ENCODE results near the gene MTUS2.

Gene MTUS2

GRCh38 chr13:29239653-29240525, 419.8 kb downstream of the MTUS2 start:
- no peak for DNase-seq (ENCODE audit: low read depth)

GRCh38 chr13:29254626-29255370, 434.7 kb downstream of the MTUS2 start:
- no peak for DNase-seq (ENCODE audit: low read depth)

- DNase-seq (ENCODE audit: low read depth): no peak
These were observed 435.4 kb downstream of the MTUS2 start for GRCh38 chr13:29255567-29255966.

DNA sequence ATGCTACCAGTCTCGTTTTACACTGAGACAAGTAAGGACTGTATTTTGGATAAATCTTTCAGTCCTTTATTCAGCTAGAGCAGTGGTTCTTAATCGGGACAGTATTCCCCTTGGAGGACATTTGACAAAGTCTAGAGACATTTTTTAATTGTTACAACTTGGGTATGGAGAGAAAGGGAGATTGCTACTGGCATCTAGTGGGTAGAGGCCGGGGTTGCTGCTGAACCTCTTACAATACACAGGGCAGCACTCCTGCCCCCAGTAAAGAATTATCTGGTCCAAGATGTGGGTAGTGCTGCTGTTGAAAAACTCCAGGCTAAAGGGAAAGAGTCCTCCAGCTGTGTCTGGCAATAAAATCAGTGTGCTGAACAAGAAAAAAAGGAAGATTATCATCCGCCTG, 440.5 kb downstream of the MTUS2 start:
- peak; percentile 36 for DNase-seq (ENCODE audit: low read depth)

GRCh38 chr13:29266261-29266660, 446.1 kb downstream of the MTUS2 start:
- peak; percentile 9 for DNase-seq (ENCODE audit: low read depth)

DNA sequence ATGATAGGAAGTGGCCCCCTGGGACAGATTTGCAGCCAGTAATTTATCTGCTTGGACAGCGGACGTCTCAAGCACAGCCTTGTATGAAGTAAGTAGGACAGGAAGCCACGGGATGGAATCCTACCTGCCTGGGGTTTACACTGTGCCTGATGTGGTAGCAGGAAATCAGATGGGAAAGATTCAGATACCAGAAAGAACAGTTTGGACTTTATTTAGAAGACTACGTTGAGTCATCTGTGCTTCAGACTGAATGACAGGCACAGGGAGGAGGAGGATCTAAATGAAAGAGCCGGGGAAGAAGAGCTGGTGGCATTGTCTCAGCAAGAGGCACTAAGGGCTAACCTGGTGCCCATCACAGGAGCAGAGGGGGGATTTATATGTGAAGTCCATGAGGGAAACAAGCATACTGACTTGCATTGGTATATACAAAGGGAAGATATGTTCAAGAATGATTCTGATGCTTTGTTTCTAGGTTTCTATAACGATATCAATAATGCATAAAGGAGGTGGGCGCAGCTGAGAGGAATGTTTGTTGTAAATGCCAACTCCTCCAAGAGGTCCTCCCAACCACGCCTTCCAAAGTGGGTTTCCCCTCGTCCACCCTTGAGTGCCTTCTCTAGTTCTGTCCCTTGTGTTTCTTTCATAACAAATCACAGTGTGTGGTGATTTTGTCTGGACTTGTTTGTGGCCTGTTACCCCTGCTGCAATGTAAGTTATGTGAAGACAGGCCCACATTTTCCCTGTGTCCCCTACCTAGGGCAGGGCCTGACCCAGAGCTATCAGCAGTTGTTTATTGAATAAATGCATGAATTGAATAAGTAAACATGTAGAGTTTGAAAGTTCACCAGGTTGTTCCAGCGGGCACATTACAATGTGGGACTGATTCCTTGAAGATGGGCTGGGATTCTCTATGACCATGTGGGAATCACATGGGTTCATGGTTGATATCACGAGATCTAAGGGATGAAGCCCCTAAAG, 446.9 kb downstream of the MTUS2 start:
- no peak for DNase-seq (ENCODE audit: low read depth)

DNA sequence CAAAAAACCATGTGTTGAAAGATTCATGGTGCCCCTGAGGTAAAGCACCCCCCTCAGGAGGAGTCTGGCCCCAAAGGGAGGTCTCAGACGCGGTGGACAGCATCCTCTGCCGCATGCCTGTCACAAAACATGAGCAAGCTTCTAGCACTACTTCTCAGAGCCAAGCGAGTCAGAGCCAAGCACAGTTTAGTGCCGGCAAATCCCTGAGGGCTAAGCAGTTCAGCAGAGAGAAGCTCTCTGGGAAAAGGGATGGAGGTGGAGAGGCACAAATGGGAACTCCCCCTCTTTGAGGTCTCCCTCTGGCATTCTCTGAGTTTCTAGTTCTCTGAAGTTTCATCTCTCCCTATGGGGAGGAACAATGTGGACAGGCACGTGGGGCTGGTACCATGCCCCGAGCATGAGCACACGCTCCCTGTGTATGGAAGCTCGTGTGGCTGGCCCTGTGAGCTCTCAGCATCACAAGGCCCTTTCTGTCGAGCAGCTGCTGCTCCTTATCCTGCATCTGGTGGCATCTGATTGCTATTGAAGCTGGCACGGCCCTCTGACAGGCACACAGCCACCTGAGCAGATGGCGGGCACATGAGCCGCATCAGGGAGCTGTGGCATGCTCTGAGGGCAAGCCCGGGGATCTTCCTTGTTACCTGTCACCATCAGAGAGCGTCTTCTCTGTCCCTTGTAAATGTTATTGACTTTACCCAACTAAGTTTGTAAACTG, 450.3 kb downstream of the MTUS2 start:
- no peak for DNase-seq (ENCODE audit: low read depth)

DNA sequence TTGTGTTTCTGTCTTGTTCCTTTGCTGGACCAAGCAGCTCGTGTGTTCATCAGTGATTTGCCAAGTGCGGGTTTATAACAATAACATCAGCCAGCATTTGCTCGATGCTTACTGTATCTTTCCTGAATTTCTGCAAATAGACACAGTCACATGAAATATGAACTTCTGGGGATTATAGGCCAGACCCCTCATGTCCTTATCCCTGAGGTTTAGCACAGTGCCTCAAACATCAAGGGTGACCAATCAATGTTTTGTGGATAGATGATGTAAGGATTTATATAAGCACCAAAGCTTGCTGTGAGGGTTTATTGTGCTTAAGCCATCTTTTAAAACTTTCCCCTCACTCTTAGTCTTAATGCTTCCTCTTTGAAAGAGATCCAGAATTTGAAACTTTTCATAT, 451.5 kb downstream of the MTUS2 start:
- DNase-seq (ENCODE audit: low read depth): no peak

DNA sequence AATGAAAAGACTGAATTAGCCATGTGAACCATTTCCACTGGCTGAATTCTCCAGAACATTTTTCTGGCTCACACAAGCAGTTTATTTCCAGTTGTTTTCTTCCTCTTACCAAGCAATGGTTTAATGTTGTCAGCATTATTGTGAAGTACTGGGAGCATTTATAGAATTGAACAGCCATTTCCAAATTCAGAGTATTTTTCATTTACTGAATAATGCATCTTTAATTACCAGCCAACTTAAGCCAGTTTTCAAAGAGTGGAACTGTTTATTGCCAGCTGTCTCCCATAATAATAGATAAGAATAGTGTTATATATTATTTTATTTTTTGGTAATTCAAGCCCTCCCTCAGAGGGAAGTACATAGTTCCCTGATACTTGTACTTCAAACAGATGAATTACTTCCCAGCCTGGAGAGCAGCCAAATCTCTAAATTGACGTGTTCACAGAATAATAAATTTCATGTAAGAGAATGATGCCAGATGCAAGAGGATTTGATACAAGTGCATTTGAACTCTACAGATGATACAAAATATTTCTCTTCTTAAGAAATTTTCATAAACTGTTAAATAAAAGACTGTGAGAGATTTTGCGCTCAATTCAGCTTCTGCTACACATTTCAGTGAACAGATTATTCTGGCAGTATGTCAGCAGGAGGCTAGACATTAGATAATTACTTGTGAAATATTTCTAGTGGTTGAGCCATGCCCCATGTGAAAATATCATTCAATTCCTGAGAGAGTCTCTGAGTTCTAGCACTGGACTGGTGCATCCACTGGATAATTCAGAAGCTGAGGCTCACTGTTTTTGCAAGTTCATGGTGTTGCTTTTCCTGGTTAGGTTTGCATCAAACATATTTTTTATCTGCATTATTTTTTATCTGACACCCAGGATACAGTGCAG, 459.5 kb downstream of the MTUS2 start:
- DNase-seq (ENCODE audit: low read depth): no peak

DNA sequence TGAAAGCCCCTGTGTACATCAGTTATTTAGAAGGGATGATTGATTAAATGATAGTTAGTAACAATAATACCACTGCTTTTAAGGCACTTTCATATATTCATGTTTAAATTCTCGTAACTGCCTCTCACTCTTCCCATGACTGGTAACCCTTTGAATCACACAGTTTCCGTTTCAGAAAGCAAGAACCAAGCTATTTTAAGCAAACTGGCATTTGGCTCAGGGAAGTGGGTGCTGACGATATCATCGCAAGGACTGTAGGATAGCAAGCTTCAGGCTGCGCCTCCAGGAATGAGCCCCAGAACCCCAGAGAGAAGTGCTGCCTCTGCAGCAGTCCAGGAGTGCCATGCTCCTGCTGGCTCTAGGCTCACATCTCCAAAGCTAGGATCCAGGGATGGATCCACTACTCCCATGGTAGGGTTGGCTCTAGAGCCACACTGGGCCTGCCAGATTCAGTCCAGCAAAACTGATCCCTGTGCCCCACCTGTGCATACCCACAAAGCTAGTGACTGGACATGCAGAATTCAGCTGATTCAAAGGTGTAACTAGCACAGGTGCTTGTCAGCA, 461.9 kb downstream of the MTUS2 start:
- DNase-seq (ENCODE audit: low read depth): no peak

GRCh38 chr13:29284726-29285125, 464.6 kb downstream of the MTUS2 start:
- peak; percentile 14 for DNase-seq (ENCODE audit: low read depth)

DNA sequence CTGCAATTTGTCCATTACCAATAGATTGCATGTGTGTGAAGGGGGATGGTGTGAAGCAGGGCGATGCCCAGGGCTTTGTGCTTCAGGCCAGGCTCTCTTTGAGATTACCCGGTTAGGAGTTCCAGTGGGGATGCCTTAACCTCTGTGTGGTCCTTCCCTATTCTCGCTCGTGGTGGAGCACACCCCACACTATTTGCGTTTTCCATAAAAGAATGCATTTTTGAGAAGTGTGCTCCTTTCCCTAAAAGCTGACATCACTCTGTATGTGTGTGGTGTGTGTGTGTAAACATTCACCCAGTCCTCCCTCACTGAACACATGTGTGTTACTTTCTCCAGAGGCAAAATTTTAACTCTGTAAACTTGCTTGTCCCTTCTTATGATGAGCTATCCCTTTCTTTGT, 467.1 kb downstream of the MTUS2 start:
- no peak for DNase-seq (ENCODE audit: low read depth)

DNA sequence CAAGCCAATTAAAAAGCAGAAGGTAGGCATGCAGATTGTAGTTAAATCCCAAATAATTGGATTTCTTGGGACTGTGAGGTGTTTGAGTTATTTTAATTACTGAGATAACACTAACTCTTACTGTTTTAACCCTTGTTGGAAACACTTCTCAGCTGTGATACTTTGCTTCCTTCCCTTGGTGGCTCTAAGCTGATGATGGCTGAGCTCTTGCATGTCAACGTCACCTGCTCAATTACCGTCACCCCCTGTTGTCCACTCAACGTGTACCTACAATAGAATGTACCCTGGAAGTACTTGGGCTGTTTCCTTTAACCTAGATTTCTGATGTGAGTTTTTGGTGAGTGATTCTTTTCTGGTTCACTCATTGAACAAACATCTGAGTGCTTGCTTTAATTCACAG, 471.9 kb downstream of the MTUS2 start:
- DNase-seq (ENCODE audit: low read depth): no peak

DNA sequence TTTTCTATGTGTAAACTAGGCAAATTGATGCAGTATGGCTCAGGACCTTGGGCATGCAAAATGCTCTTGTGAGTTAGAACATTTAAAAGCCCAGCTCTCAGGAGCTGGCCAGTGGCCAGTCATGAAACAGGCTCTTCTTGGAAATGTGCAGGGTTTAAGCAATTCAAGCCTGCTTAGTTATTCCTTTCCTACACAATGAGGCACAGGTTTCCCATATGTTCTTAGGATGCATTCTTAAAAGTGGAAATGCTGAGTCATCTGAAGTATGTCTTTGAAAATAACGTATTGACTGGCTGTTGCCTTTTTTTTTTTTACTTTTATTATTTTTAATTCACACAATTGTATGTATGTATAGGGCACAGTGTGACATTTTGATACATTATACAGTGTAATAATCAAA, 474.7 kb downstream of the MTUS2 start:
- peak; percentile 8 for DNase-seq (ENCODE audit: low read depth)

DNA sequence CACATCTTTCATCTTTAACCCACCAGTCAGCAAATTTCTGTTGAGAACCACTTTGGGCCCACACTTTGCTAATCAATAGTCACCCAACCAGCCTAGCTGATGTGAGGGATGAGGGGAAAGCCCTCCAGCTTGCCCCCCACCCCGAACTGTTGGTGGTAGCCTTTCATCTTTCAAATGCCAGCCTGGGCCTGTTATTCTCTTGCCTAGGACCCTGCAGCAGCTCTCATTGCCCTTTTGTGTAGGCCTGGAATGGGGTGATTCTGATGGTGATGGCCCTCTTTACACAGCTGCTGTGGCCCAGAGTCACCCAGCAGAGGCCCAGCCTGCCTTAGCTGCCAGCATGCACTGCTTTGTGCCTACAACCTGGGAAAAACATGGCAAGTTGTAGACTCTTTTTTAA, 480.9 kb downstream of the MTUS2 start:
- DNase-seq (ENCODE audit: low read depth): no peak

DNA sequence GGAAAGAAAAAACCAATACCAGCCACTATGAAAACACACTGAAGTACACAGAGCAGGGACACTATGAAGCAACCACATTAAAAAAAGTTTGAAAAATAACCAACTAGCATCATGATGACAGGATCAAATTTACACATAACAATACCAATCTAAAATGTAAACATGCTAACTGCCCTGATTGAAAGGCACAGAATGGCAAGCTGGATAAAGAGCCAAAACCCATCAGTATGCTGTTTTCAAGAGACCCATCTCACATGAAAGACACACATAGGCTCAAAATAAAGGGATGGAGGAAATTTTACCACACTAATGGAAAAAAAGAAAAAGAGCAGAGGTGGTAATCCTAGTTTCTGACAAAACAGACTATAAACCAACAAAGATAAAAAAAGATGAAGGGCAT, 484.0 kb downstream of the MTUS2 start:
- no peak for DNase-seq (ENCODE audit: low read depth)

GRCh38 chr13:29310806-29311205, 490.7 kb downstream of the MTUS2 start:
- DNase-seq (ENCODE audit: low read depth): no peak

DNA sequence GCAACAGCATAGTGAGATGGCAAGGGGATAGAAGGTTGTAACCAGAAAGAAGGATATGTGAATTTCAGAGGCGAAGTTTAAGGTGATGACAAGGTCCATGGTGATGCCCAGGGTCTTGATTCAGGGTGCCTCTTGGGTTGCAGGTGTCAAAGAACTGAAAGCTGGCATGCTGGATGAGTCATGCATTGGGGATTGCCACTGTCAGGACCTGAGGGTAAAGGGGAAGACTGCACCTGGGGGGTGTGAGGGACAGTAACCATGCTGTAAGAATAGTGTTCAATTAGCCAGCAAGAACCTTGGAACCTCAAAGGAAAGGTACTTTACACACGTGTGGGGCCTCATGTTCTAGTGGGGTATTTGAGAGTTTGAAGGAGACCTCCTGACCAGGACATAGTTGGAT, 495.7 kb downstream of the MTUS2 start:
- DNase-seq (ENCODE audit: low read depth): no peak

DNA sequence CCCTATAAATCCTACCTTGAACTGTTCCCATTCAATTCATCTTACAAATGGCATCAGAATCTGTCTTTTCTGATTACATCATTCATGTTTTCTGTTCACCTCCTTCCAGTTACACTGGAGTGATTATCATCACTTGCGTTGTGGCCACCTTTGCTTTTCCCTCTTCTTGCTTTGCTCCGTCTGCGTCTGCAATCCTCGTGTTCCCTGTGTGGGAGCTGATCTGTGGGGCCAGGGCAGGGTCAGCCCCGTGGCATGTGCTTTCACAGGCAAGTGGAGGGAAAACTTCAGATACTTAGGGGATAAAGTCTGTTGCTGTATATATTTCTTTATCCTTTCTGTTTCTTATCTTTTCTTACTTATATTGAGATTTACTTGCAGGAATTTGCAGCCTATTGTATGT, 497.7 kb downstream of the MTUS2 start:
- DNase-seq (ENCODE audit: low read depth): no peak

DNA sequence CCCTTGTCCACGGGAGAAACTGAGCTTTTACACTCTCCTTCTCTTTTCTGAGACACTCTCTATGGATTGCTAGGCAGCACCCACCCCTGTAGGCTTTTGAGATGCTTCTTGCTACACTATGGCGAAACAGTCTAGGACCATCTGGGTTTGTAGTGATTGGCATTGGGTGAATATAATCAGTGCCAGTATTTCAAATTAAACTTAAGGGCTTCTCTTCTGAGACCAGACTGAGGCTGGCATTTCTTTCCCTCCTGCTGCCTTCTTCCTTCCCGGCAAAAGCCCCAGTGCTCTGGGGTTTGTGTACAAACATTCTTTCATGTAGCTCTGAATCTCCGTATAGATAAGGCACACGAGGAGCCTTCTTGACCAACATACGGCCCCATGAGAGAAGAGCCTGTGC, 498.6 kb downstream of the MTUS2 start:
- DNase-seq (ENCODE audit: low read depth): no peak
